HG02759 (cell line): ENCODE data around the gene PLPPR2.
"Not testable (repeated sequence)": the region's sequence is repeated elsewhere in the genome, so short reads cannot be mapped to it uniquely, and the experiment has no call there.

Experiments
- ATAC-seq: cut with Tn5 transposase; IDR thresholded peaks from one replicate; pipeline ENCODE4 v1.9.1; 2021; ENCODE audit warnings: mild to moderate bottlenecking, moderate library complexity; ENCODE audit not compliant: unreplicated experiment

The PLPPR2 gene

GRCh38 chr19:11367528-11367927 is 12.3 kb downstream of the PLPPR2 start:
- no peak for ATAC-seq

- no peak for ATAC-seq
Measured at GRCh38 chr19:11370744-11371143, 15.5 kb downstream of the PLPPR2 start.

GRCh38 chr19:11373166-11373884 is 18.1 kb downstream of the PLPPR2 start:
- ATAC-seq, result no peak

GRCh38 chr19:11373885-11374432 is 18.7 kb downstream of the PLPPR2 start:
- no peak for ATAC-seq

GRCh38 chr19:11374433-11375142 is 19.4 kb downstream of the PLPPR2 start, which contains the start of gene SWSAP1:
Gene SWSAP1, plus strand, starts transcription at chr19:11374666. Its CDS starts 15 bp downstream, at chr19:11374681.
- ATAC-seq, result peak; percentile 91

GRCh38 chr19:11375143-11375948 is 20.1 kb downstream of the PLPPR2 start:
- peak; percentile 23 for ATAC-seq

- ATAC-seq, result no peak
Measured at GRCh38 chr19:11377237-11377636, 22.0 kb downstream of the PLPPR2 start.

- ATAC-seq, result no peak
Measured at GRCh38 chr19:11377756-11378155, 22.5 kb downstream of the PLPPR2 start.

- no peak for ATAC-seq
Measured at GRCh38 chr19:11378319-11379189, 23.3 kb downstream of the PLPPR2 start.

- not testable (repeated sequence) for ATAC-seq
Measured at GRCh38 chr19:11379269-11379845, 24.1 kb downstream of the PLPPR2 start.

GRCh38 chr19:11379857-11380350 is 24.7 kb downstream of the PLPPR2 start:
- ATAC-seq, result no peak

- peak; percentile 76 for ATAC-seq
Measured at GRCh38 chr19:11380653-11381537, 25.7 kb downstream of the PLPPR2 start.

GRCh38 chr19:11382898-11383705 is 27.9 kb downstream of the PLPPR2 start:
- ATAC-seq, result no peak

- no peak for ATAC-seq
Measured at GRCh38 chr19:11383706-11384048, 28.4 kb downstream of the PLPPR2 start.

- no peak for ATAC-seq
Measured at GRCh38 chr19:11384778-11385129, 29.5 kb downstream of the PLPPR2 start.

GRCh38 chr19:11387162-11388034 is 32.2 kb downstream of the PLPPR2 start:
- ATAC-seq, result no peak

GRCh38 chr19:11390359-11390758 is 35.1 kb downstream of the PLPPR2 start:
- no peak for ATAC-seq
